ENCODE data around the gene DEK.

DEK gene

GRCh38 chr6:18265787-18266522, 1.6 kb upstream of the DEK start:
- no peak for DNase-seq (ENCODE audit: low read depth in 3 of 3, low spot score in 1 of 3)

- DNase-seq (ENCODE audit: low read depth in 3 of 3, low spot score in 1 of 3), result no peak
These were observed 620 bp upstream of the DEK start for GRCh38 chr6:18264923-18265377.

GRCh38 chr6:18263418-18264218, 712 bp downstream of the DEK start:
- no peak for DNase-seq (ENCODE audit: low read depth in 3 of 3, low spot score in 1 of 3)

- DNase-seq (ENCODE audit: low read depth in 3 of 3, low spot score in 1 of 3), result no peak
These were observed 1.5 kb downstream of the DEK start for GRCh38 chr6:18262702-18263417.

GRCh38 chr6:18261877-18262276, 2.5 kb downstream of the DEK start:
- no peak for DNase-seq (ENCODE audit: low read depth in 3 of 3, low spot score in 1 of 3)

GRCh38 chr6:18260448-18261106, 3.8 kb downstream of the DEK start:
- no peak for DNase-seq (ENCODE audit: low read depth in 3 of 3, low spot score in 1 of 3)

GRCh38 chr6:18259675-18260447, 4.5 kb downstream of the DEK start:
- DNase-seq (ENCODE audit: low read depth in 3 of 3, low spot score in 1 of 3), result no peak

GRCh38 chr6:18254793-18255192, 9.5 kb downstream of the DEK start:
- DNase-seq (ENCODE audit: low read depth in 3 of 3, low spot score in 1 of 3), result no peak

- no peak for DNase-seq (ENCODE audit: low read depth in 3 of 3, low spot score in 1 of 3)
These were observed 10.7 kb downstream of the DEK start for GRCh38 chr6:18253635-18254034.

- DNase-seq (ENCODE audit: low read depth in 3 of 3, low spot score in 1 of 3), result no peak
These were observed 15.1 kb downstream of the DEK start for GRCh38 chr6:18249271-18249670.

- no peak for DNase-seq (ENCODE audit: low read depth in 3 of 3, low spot score in 1 of 3)
These were observed 15.6 kb downstream of the DEK start for GRCh38 chr6:18248698-18249097.

GRCh38 chr6:18247002-18247401, 17.3 kb downstream of the DEK start:
- DNase-seq (ENCODE audit: low read depth in 3 of 3, low spot score in 1 of 3), result no peak

- no peak for DNase-seq (ENCODE audit: low read depth in 3 of 3, low spot score in 1 of 3)
These were observed 18.1 kb downstream of the DEK start for GRCh38 chr6:18246205-18246604.

- no peak for DNase-seq (ENCODE audit: low read depth in 3 of 3, low spot score in 1 of 3)
These were observed 18.7 kb downstream of the DEK start for GRCh38 chr6:18245642-18246041.

- no peak for DNase-seq (ENCODE audit: low read depth in 3 of 3, low spot score in 1 of 3)
These were observed 19.3 kb downstream of the DEK start for GRCh38 chr6:18245079-18245478.

GRCh38 chr6:18244251-18244650, 20.1 kb downstream of the DEK start:
- DNase-seq (ENCODE audit: low read depth in 3 of 3, low spot score in 1 of 3), result no peak

- no peak for DNase-seq (ENCODE audit: low read depth in 3 of 3, low spot score in 1 of 3)
These were observed 20.9 kb downstream of the DEK start for GRCh38 chr6:18243302-18243893.

- DNase-seq (ENCODE audit: low read depth in 3 of 3, low spot score in 1 of 3), result no peak
These were observed 22.1 kb downstream of the DEK start for GRCh38 chr6:18242062-18242851.

All from stimulated activated CD4-positive, alpha-beta T cell treated with anti-CD3 and anti-CD28 coated beads, TNF-alpha, amount 100 ng/mL, for 1 hour (primary cell).